ENCODE data around the gene CTDP1. TPM values are rescaled to one million over a fixed set of nuclear protein-coding genes. Genes with fewer than 3 reads are reported as not detected.

Gene CTDP1
- total RNA-seq, 4 donors from 2014 or later: 16.7 to 25.3 (median 21.6) TPM

GRCh38 chr18:79723036-79723435 lies 43.4 kb downstream of the CTDP1 start:
- Histone ChIP-seq H3K27me3 (no peaks in the 10 kb centered on the region), H3K36me3 (peaks cover 0 to 85% of the 10 kb centered on the region in 2 donors), H3K4me1 (no peaks in the 10 kb centered on the region), H3K9me3 (no peaks in the 10 kb centered on the region), H3K27ac (no peak overlapping the region), H3K4me3 (no peak overlapping the region)
- no peak for TF ChIP-seq POLR2A (IDR thresholded peaks at IDR 0.05)
- no peak for TF ChIP-seq POLR2AphosphoS5 (IDR thresholded peaks at IDR 0.05)
- no peak for TF ChIP-seq EP300 (IDR thresholded peaks at IDR 0.05)
- TF ChIP-seq, protein P1, sequence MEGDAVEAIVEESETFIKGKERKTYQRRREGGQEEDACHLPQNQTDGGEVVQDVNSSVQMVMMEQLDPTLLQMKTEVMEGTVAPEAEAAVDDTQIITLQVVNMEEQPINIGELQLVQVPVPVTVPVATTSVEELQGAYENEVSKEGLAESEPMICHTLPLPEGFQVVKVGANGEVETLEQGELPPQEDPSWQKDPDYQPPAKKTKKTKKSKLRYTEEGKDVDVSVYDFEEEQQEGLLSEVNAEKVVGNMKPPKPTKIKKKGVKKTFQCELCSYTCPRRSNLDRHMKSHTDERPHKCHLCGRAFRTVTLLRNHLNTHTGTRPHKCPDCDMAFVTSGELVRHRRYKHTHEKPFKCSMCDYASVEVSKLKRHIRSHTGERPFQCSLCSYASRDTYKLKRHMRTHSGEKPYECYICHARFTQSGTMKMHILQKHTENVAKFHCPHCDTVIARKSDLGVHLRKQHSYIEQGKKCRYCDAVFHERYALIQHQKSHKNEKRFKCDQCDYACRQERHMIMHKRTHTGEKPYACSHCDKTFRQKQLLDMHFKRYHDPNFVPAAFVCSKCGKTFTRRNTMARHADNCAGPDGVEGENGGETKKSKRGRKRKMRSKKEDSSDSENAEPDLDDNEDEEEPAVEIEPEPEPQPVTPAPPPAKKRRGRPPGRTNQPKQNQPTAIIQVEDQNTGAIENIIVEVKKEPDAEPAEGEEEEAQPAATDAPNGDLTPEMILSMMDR (IDR thresholded peaks at IDR 0.05): no peak
- no peak for ATAC-seq
- WGBS, 2 donors (ENCODE audit: low coverage in 1 of 2): 95 to 100% methylated on average over 1 to 8 of the region's 13 CpGs

GRCh38 chr18:79723628-79724027 lies 44.0 kb downstream of the CTDP1 start:
- H3K36me3 ChIP-seq: peaks cover 0 to 85% of the 10 kb centered on the region in 2 donors
- no peaks in the 10 kb centered on the region for H3K4me1 ChIP-seq
- no peaks in the 10 kb centered on the region for H3K9me3 ChIP-seq
- no peak overlapping the region for H3K27ac ChIP-seq
- 88% methylated on average over 11 of the region's 11 CpGs for WGBS, 2 donors (ENCODE audit: low coverage in 1 of 2)
- TF ChIP-seq EP300 (IDR thresholded peaks at IDR 0.05) (no peak), POLR2A (IDR thresholded peaks at IDR 0.05) (no peak), POLR2AphosphoS5 (IDR thresholded peaks at IDR 0.05) (no peak)
- H3K27me3 ChIP-seq: no peaks in the 10 kb centered on the region
- ATAC-seq: no peak
- H3K4me3 ChIP-seq: no peak overlapping the region

GRCh38 chr18:79724299-79725080 lies 44.9 kb downstream of the CTDP1 start:
- H3K36me3 ChIP-seq: peaks cover 0 to 85% of the 10 kb centered on the region in 2 donors
- H3K4me3 ChIP-seq: no peak overlapping the region
- 93% methylated on average over 10 to 15 of the region's 15 CpGs for WGBS, 2 donors (ENCODE audit: low coverage in 1 of 2)
- H3K4me1 ChIP-seq: no peaks in the 10 kb centered on the region
- H3K9me3 ChIP-seq: no peaks in the 10 kb centered on the region
- ATAC-seq: no peak
- TF ChIP-seq POLR2A (IDR thresholded peaks at IDR 0.05): no peak
- TF ChIP-seq EP300 (IDR thresholded peaks at IDR 0.05): no peak
- no peak for TF ChIP-seq POLR2AphosphoS5 (IDR thresholded peaks at IDR 0.05)
- TF ChIP-seq, protein P1 (IDR thresholded peaks at IDR 0.05): no peak
- no peak overlapping the region for H3K27ac ChIP-seq
- no peaks in the 10 kb centered on the region for H3K27me3 ChIP-seq

GRCh38 chr18:79725486-79725885 lies 45.9 kb downstream of the CTDP1 start:
- Histone ChIP-seq H3K9me3 (peaks cover 0 to under 1% (median 0%) of the 10 kb centered on the region in 3 donors), H3K4me1 (no peaks in the 10 kb centered on the region), H3K27ac (no peak overlapping the region), H3K27me3 (no peaks in the 10 kb centered on the region), H3K36me3 (peaks cover 0 to 85% of the 10 kb centered on the region in 2 donors), H3K4me3 (no peak overlapping the region)
- TF ChIP-seq POLR2A (IDR thresholded peaks at IDR 0.05) (no peak), EP300 (IDR thresholded peaks at IDR 0.05) (no peak), POLR2AphosphoS5 (IDR thresholded peaks at IDR 0.05) (no peak)
- TF ChIP-seq, protein P1 (IDR thresholded peaks at IDR 0.05): no peak
- no peak for ATAC-seq
- 84% methylated on average over 10 of the region's 15 CpGs; no CpG with 5 or more reads in 1 of the 2 donors for WGBS, 2 donors (ENCODE audit: low coverage in 1 of 2)

DNA sequence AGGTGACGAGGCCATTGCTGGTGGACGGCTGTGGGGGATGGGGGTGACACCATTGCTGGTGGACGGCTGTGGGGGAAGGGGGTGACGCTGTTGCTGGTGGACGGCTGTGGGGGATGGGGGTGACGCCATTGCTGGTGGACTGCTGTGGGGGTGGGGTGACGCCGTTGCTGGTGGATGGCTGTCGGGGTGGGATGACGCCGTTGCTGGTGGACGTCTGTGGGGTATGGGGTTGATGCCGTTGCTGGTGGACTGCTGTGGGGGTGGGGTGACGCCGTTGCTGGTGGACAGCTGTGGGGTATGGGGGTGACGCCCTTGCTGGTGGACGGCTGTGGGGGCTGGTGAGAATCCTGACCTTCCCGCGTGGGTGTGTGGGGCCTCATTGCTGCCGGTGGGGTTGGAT lies 47.1 kb downstream of the CTDP1 start:
- no peak for ATAC-seq
- Histone ChIP-seq H3K27me3 (no peaks in the 10 kb centered on the region), H3K36me3 (peaks cover 0 to 85% of the 10 kb centered on the region in 2 donors), H3K4me1 (no peaks in the 10 kb centered on the region), H3K4me3 (no peak overlapping the region), H3K27ac (no peak overlapping the region), H3K9me3 (peaks cover 0 to 13% (median 0%) of the 10 kb centered on the region in 3 donors)
- no peak for TF ChIP-seq POLR2A (IDR thresholded peaks at IDR 0.05)
- no peak for TF ChIP-seq POLR2AphosphoS5 (IDR thresholded peaks at IDR 0.05)
- WGBS, 2 donors (ENCODE audit: low coverage in 1 of 2): 92% methylated on average over 6 of the region's 20 CpGs; no CpG with 5 or more reads in 1 of the 2 donors

DNA sequence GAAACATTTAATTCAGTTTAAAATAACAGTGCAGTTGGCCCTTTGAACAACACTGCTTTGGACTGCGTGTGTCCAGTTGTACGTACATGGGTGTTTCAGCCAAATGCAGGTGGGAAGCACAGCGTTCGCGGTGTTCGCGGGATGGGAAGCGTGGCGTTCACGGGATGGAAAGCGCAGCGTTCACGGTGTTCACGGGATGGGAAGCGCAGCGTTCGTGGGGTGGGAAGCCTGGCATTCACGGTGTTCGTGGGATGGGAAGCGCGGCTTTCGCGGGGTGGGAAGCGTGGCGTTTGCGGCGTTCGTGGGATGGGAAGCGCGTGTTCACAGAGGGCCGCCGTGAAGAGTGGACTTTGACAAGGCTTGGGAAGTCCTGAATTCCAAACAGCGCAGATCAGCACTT lies 47.6 kb downstream of the CTDP1 start:
- Histone ChIP-seq H3K27ac (no peak overlapping the region), H3K36me3 (peaks cover 0 to 88% of the 10 kb centered on the region in 2 donors), H3K27me3 (no peaks in the 10 kb centered on the region), H3K4me3 (no peak overlapping the region), H3K9me3 (peaks cover 0 to 17% (median 0%) of the 10 kb centered on the region in 3 donors), H3K4me1 (no peaks in the 10 kb centered on the region)
- TF ChIP-seq, protein P1 (IDR thresholded peaks at IDR 0.05): no peak
- TF ChIP-seq POLR2A (IDR thresholded peaks at IDR 0.05): no peak
- TF ChIP-seq POLR2AphosphoS5 (IDR thresholded peaks at IDR 0.05): no peak
- TF ChIP-seq EP300 (IDR thresholded peaks at IDR 0.05): no peak
- ATAC-seq: no peak
- 93 to 98% methylated on average over 20 to 28 of the region's 33 CpGs for WGBS, 2 donors (ENCODE audit: low coverage in 1 of 2)

Measured in gastroesophageal sphincter (tissue), 4 donors.